Common myeloid progenitor, CD34-positive (primary cell): ENCODE measurements around the gene DACH1. TPM values are rescaled to one million over a fixed set of nuclear protein-coding genes. Genes with fewer than 3 reads are reported as not detected.
"Not testable (repeated sequence)": the region's sequence is repeated elsewhere in the genome, so short reads cannot be mapped to it uniquely, and the experiment has no call there.

Experiments
- CTCF ChIA-PET: fragments of 350-600 bp; sonication (Branson Sonifier 250); formaldehyde crosslinking; loops from one replicate; lab custom pipeline; 2021; ENCODE audit warnings: antibody characterized with exemption; lab: Charles Lee
- POLR2A ChIA-PET: fragments of 350-600 bp; sonication (Branson Sonifier 250); formaldehyde crosslinking; loops from one replicate; lab custom pipeline; 2021; ENCODE audit warnings: antibody characterized with exemption; lab: Charles Lee
- DNase-seq, 3 donors: peaks; one replicate each; pipeline versions ENCODE4 v3.0.0 to v3.0.0-alpha.2; 2013
- H3K27ac ChIP-seq, 2 experiments: 1 replicate in 1 of 2; 2 replicates in 1 of 2; pipeline ENCODE4 v1.7.0; 2013; ENCODE audit warnings: inconsistent platforms in 2 of 2, low read length in 2 of 2, mild to moderate bottlenecking in 2 of 2, low read depth in 1 of 2, moderate library complexity in 1 of 2; ENCODE audit not compliant: severe bottlenecking in 2 of 2, insufficient read depth in 1 of 2, poor library complexity in 1 of 2
- H3K27me3 ChIP-seq, 5 experiments: replicated peaks in 2 of 5; 1 replicate in 3 of 5; 2 replicates in 2 of 5; pipeline versions ENCODE4 v1.6.1 to v1.7.0; 2013; ENCODE audit warnings: low read length in 4 of 5, mild to moderate bottlenecking in 2 of 5, moderate library complexity in 2 of 5, inconsistent platforms in 1 of 5; ENCODE audit not compliant: insufficient read depth in 5 of 5, control insufficient read depth in 4 of 5
- H3K36me3 ChIP-seq, 4 experiments: 1 replicate in 2 of 4; 2 replicates in 2 of 4; pipeline versions ENCODE4 v1.6.1 to v1.7.0; 2013; ENCODE audit warnings: low read length in 3 of 4, control low read depth in 1 of 4, mild to moderate bottlenecking in 1 of 4; ENCODE audit not compliant: control insufficient read depth in 4 of 4, insufficient read depth in 4 of 4
- H3K4me1 ChIP-seq, 4 experiments: 1 replicate in 3 of 4; 2 replicates in 1 of 4; pipeline versions ENCODE4 v1.6.1 to v1.7.1; 2013; ENCODE audit warnings: low read length in 3 of 4, mild to moderate bottlenecking in 3 of 4, control low read depth in 1 of 4, inconsistent platforms in 1 of 4, moderate library complexity in 1 of 4; ENCODE audit not compliant: control insufficient read depth in 4 of 4, insufficient read depth in 4 of 4; ENCODE audit errors: control extremely low read depth in 1 of 4
- H3K4me3 ChIP-seq, 7 experiments: 1 replicate in 4 of 7; 2 replicates in 3 of 7; pipeline versions ENCODE4 v1.5.1 to v1.7.0; 2013; ENCODE audit warnings: mild to moderate bottlenecking in 7 of 7, low read length in 6 of 7, moderate library complexity in 6 of 7, inconsistent platforms in 2 of 7, low read depth in 2 of 7, control low read depth in 1 of 7; ENCODE audit not compliant: insufficient read depth in 4 of 7, control insufficient read depth in 1 of 7; ENCODE audit errors: extremely low read depth in 1 of 7
- H3K9me3 ChIP-seq, 5 experiments: 1 replicate in 4 of 5; 2 replicates in 1 of 5; pipeline versions ENCODE4 v1.6.1 to v1.7.1; 2013; ENCODE audit warnings: low read length in 4 of 5, mild to moderate bottlenecking in 2 of 5, inconsistent platforms in 1 of 5, low read depth in 1 of 5, moderate library complexity in 1 of 5; ENCODE audit not compliant: control insufficient read depth in 4 of 5, insufficient read depth in 2 of 5; ENCODE audit errors: control extremely low read depth in 1 of 5
- WGBS: methylation state at CpG from one replicate; pipeline ENCODE4 v1.1.5; 2013; ENCODE audit not compliant: insufficient coverage; 5-methylcytosine and 5-hydroxymethylcytosine counted together
- polyA plus RNA-seq: library from polyadenylated mRNA; unstranded; fragments of 120-200 nt; gene quantifications from one replicate; pipeline ENCODE4 v1.2.1, GENCODE V29; 2013

DACH1 gene
- 10.8 TPM for polyA plus RNA-seq

GRCh38 chr13:71867131-71867814 is at the start of gene DACH1:
Gene DACH1 (minus strand): TSS chr13:71867204.
- ChIA-PET CTCF (interaction anchor here (1.1 to 4.2 kb wide), 3 partner anchors 11 to 262 kb away, joined by 3 to 32 read pairs (median 5); no protein-coding TSS in a partner anchor), POLR2A (interaction anchor here (1.0 kb wide), 1 partner anchor 11 kb away, joined by 5 read pairs; no protein-coding TSS in a partner anchor)
- peaks cover 7 to 37% (median 22%) of the 10 kb centered on the region in 4 experiments for H3K4me1 ChIP-seq
- peak; percentile 89 to 97 (median 96) for DNase-seq
- no peaks in the 10 kb centered on the region for H3K36me3 ChIP-seq
- H3K27ac ChIP-seq = peak within 1 kb of the TSS; percentile 77 to 79
- 0% methylated on average over 9 of the region's 30 CpGs for WGBS
- no peaks in the 10 kb centered on the region for H3K27me3 ChIP-seq
- H3K4me3 ChIP-seq = peak within 1 kb of the TSS; percentile 76 to 99 (median 98)
- H3K9me3 ChIP-seq = no peaks in the 10 kb centered on the region

GRCh38 chr13:71913717-71914116 is 46.7 kb upstream of the DACH1 start:
- H3K27me3 ChIP-seq = no peaks in the 10 kb centered on the region
- no peak overlapping the region for H3K4me3 ChIP-seq
- CTCF ChIA-PET = interaction anchor here (1.0 kb wide), 1 partner anchor 12 kb away, joined by 3 read pairs; no protein-coding TSS in a partner anchor
- no peaks in the 10 kb centered on the region for H3K4me1 ChIP-seq
- POLR2A ChIA-PET = no interaction called here
- H3K36me3 ChIP-seq = no peaks in the 10 kb centered on the region
- no peak overlapping the region for H3K27ac ChIP-seq
- no peaks in the 10 kb centered on the region for H3K9me3 ChIP-seq
- 100% methylated on average over 2 of the region's 3 CpGs for WGBS
- no peak for DNase-seq

- Histone ChIP-seq H3K27me3 (no peaks in the 10 kb centered on the region), H3K36me3 (no peaks in the 10 kb centered on the region), H3K4me3 (no peak overlapping the region), H3K4me1 (no peaks in the 10 kb centered on the region), H3K27ac (no peak overlapping the region), H3K9me3 (no peaks in the 10 kb centered on the region)
- DNase-seq = no peak
- CTCF ChIA-PET = interaction anchor here (1.0 kb wide), 1 partner anchor 13 kb away, joined by 3 read pairs; no protein-coding TSS in a partner anchor
- POLR2A ChIA-PET = no interaction called here
These were observed 45.5 kb upstream of the DACH1 start for GRCh38 chr13:71912524-71912923.

- Histone ChIP-seq H3K27me3 (no peaks in the 10 kb centered on the region), H3K4me3 (peak overlapping the region in 1 of 7 experiments; percentile 16), H3K27ac (no peak overlapping the region), H3K4me1 (peaks cover 0 to 13% (median 5%) of the 10 kb centered on the region in 4 experiments), H3K9me3 (no peaks in the 10 kb centered on the region), H3K36me3 (no peaks in the 10 kb centered on the region)
- POLR2A ChIA-PET = interaction anchor here (0.6 kb wide), 1 partner anchor 19 kb away, joined by 4 read pairs; no protein-coding TSS in a partner anchor
- 8% methylated on average over 1 of the region's 1 CpG for WGBS
- peak; percentile 82 to 93 (median 92) for DNase-seq
- CTCF ChIA-PET = interaction anchor here (1.4 kb wide), 1 partner anchor 27 kb away, joined by 4 read pairs; no protein-coding TSS in a partner anchor
These were observed 39.4 kb upstream of the DACH1 start for GRCh38 chr13:71906448-71906847.

- DNase-seq = no peak
- H3K27me3 ChIP-seq = no peaks in the 10 kb centered on the region
- no peaks in the 10 kb centered on the region for H3K9me3 ChIP-seq
- ChIA-PET CTCF (no interaction called here), POLR2A (no interaction called here)
- WGBS = no CpG with 5 or more reads among the region's 1 CpG
- H3K27ac ChIP-seq = no peak overlapping the region
- no peaks in the 10 kb centered on the region for H3K36me3 ChIP-seq
- peaks cover 0 to 13% (median 5%) of the 10 kb centered on the region in 4 experiments for H3K4me1 ChIP-seq
- no peak overlapping the region for H3K4me3 ChIP-seq
These were observed 35.7 kb upstream of the DACH1 start for GRCh38 chr13:71902676-71903075.

- H3K4me3 ChIP-seq, H3K27ac ChIP-seq, DNase-seq, H3K36me3 ChIP-seq, H3K9me3 ChIP-seq, CTCF ChIA-PET, H3K27me3 ChIP-seq, H3K4me1 ChIP-seq, POLR2A ChIA-PET: not testable (repeated sequence)
- WGBS = 80% methylated on average over 1 of the region's 3 CpGs
These were observed 26.5 kb upstream of the DACH1 start for GRCh38 chr13:71893506-71893905.

- POLR2A ChIA-PET = no interaction called here
- Histone ChIP-seq H3K27me3 (no peaks in the 10 kb centered on the region), H3K4me3 (no peak overlapping the region), H3K27ac (no peak overlapping the region), H3K9me3 (peaks cover 0 to 2% (median 0%) of the 10 kb centered on the region in 5 experiments), H3K36me3 (no peaks in the 10 kb centered on the region), H3K4me1 (no peaks in the 10 kb centered on the region)
- DNase-seq = no peak
- CTCF ChIA-PET = no interaction called here
These were observed 19.9 kb upstream of the DACH1 start for GRCh38 chr13:71886880-71887279.
